ENCODE measurements around the gene EDN3.

EDN3 gene, protein sequence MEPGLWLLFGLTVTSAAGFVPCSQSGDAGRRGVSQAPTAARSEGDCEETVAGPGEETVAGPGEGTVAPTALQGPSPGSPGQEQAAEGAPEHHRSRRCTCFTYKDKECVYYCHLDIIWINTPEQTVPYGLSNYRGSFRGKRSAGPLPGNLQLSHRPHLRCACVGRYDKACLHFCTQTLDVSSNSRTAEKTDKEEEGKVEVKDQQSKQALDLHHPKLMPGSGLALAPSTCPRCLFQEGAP

DNA sequence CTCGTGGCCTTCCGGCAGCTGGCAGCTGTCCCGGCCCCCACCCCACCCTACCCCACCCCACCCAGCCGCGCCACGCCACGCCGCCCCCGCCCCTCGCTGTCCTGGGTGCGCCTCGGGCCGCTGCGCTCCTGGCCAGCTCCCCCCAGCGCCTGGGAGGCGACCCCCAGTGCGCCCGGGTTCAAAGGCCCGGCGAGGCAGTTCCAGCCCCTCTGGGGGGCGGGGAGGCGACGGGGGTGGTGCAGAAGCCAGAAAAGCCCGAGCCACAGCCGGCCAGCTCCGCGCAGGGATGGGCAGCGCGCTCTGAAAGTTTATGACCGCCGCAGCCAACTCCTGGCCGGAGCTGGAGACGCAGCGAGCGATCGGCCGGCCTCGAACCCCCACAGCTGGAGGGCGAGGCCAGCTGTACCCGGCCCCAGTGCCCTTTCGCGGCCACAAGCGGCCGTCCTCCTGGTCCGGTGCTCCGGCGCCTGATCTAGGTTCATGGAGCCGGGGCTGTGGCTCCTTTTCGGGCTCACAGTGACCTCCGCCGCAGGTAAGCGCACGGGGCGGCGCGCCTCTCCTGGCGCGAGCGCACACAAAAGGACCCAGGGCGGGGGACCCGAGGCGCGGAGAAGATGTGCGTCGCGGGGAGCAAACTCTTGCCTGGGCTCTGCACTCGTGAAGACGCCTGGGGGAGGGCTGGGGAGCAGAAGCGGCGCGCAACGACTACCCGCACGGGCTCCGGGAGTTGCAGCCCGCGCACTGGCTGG, at the start of gene EDN3:
EDN3 (plus strand) TSS at position 279 of the 749 bp plus-strand sequence; CDS start at position 481, 202 bp downstream.
- DNase-seq = no peak

DNA sequence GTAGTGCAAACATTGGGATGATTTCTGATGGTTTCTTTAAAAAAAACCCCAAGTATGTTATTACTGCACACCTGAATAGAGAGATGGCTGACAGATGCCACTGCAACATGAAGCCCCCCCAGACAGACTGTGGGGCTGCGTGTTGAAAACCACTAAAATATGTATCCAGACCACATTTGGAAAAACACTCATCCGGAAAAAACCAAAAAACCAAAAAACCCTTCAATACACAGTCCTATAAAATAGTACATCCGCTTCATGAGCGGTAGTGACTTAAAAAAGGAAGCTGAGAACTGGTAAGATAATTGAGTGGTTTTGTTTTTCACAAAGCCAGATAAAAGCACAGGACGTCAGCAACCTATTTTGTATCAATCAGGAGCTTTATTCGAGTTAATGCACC, 47.1 kb upstream of the EDN3 start:
- DNase-seq = peak; percentile 38

DNA sequence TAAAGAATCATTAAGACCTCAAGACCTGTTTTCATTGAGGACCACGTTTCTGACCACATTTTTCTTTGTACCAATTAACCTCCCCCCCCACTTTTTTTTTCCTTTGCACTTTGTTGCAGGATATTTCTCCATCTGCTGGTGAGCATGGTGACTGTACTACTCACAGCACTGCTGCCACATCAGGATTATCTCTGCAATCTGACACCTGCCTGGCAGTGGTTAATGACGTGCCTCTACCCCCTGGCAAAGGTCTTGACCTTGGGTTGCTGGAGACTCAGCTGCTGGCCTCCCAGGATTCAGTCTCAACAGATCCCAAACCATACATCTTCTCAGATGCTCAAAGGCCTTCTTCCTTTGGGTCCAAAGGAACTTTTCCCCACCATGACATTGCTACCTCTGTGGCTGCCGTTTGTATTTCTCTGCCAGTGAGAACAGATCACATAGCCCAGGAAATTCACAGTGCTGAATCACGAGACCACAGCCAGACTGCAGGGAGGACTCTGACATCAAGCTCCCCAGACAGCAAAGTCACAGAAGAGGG, 46.6 kb upstream of the EDN3 start:
- peak; percentile 24 for DNase-seq

DNA sequence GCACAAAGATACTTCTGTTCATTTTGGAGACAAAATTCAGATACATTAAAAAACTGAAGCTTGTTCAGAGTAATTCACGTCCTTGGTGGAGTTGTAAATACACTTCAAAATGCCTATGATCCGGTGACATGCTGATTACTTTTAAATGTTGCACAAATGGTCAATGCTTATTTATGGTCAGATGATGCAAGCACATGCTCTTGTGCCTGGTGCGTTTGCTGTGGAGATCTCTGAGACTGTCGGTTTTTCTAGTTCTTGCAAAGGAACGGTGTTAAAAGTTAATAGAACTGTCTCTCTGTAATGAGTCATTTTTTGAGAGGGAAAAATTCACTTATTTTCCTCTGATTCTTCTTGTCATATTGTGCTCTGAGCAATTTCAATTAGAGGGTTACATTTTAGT, 45.2 kb upstream of the EDN3 start:
- no peak for DNase-seq

DNA sequence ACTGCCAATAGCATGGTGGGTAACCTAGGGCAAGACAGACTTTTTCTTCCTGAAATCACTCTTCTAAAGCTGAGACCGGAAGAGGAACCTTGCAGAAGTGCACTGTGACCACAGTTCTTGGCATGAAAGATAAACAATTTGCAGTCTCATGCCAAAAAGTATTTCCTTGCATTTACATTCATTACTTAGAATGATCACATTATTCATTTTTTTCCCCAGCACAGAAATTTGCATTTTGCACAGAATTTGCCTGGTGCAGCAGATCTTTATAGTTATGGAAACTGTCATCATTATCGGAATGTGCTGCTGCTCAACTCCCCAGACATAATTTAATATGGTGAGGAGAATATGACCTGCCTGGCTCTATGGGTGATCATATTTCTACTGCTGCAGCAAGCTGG, 42.2 kb upstream of the EDN3 start:
- no peak for DNase-seq

DNA sequence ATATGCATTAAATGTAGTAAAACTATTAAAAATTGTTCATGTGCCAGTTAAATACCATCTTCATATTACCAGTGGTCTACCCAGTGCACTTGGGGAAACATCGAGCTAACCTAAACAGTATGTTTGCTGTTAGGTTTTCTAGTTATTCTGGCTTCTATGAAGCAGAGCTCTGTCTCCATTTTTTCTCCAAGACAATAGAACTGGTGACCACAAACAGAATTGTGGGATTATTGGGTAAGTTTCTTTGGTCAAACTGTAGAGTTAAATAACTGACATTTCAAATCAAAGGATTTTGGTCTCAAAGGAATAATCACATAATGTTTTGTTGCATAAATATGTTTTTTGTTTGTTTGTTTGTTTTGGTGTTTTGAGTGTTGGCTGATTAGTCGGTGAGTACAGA, 40.5 kb upstream of the EDN3 start:
- no peak for DNase-seq

DNA sequence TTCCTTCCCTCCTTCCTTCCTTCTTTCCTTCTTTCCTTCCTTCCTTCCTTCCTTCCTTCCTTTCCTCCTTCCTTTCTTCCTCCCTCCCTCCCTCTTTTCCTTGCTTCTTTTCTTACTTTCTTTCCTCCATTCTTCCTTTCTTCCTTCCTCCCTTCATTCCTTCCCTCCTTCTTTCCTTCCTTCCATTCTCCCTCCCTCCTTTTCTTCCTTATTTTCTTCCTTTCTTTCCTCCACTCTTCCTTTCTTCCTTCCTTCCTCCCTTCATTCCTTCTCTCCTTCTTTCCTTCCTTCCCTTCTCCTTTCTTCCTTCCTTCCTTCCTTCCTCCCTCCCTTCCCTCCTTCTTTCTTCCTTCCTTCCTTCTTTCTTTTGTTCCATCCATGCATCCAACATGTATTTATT, 35.1 kb upstream of the EDN3 start:
- no peak for DNase-seq

DNA sequence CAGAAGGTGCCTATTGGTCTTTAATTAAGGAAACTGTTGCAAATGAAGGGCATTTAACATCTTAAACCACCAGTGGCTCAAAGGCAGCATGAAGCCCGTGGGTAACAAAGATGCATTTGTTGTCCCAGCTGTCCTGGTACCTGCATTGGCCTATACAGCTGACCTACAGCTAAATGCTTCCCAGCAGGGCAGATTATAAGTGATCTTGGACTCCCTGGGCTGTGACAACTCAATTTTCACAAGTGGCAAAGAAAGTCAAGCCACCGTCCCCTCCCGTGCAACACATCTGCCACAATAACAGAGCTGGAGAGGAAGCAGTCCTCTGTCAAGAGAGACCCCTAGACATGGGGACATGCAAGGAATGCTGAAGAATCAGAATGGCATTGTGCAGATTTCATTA, 31.5 kb upstream of the EDN3 start:
- no peak for DNase-seq

DNA sequence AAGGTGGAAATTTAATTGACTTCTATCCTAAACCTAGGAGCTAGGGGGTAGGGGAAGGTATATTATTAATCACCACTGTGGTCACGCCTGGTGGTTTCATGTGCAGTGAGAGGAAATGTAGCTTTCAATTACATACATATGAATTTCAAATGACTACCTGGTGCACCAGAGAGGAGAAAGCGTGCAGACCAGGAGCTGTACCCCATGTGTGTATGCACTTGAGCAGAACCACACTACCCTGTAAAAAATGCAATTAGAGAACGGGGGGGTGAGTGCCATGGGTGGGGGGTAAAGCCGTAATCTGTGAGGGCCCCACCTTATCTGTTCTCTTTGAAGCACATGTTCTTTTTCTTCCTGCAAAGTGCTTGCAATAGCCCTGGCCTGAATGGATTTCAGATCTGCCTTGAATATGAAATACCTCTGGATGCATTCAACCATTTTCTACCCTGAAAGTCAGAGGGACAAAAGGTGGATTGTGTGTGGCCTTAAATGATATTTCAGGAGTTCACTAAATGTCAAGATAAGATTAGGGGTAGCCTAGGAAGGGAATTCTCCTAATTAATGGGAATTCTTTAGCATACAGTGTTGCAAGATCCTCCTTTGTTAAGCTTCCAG, 30.9 kb upstream of the EDN3 start:
- DNase-seq = no peak

DNA sequence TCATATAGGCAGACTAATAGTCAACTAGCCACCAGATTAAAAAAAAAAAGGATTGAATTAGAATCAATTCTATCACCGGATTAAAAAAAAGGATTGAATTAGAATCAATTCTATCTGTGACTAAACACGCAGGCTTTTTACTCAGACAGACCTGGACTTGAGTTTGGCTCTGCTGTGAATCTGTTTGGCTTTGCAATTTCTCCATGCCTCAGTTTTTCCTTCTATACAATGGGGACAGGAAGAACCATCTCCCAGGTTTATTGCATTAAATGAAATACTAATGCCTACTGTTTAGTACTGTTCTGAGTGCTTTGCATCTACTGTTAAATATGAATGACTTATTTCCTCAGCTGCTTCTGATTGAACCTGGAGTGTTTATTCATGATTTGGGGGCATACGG, 30.0 kb upstream of the EDN3 start:
- DNase-seq = no peak

DNA sequence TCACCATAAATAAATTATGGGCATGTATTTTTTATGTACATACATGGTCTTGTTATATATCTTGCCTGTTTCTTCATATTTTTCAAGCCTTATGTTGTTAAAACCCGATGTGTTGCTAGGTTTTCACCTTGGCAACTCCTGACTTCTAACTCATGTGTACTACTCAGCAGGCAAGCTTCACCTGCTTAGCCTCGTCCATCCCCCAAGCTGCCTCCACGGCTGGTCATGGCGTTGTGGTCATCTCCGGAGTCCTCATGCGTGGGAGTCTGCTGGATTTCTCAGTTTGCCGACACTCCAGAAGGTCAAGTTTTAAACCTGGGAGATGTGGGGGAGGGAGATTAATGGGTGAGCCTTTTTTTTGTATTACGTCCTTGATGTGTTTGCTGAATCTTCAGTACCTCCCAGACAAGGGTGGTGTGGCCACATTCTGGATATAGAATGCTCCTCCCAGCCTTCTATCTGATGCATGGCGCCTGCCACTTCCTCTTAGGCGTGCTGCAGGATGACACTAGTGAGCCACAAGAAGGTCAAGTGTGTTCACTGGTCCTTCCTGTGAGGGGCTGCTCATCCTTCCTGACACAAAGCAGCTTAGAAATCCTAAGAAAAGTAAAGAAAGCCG, 26.6 kb upstream of the EDN3 start:
- no peak for DNase-seq

DNA sequence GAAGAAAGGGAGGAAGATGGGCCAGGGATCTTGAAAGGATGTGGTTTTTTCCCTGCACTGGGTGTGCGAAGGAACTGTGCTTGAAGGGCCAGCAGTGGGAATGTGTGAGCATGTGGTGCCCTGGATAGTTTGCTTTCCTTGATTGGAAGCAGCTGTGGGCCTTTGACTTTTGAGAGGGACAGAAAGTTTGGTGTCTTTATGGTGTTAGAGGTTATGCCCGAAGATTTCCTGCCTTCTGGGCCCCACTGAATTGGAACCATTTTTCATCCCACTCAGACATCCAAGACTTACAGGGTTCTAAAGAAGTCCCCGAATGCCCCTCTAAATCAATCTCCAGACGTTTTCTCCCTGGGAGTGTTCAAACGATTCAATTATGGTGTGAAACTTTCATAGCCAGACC, 23.5 kb upstream of the EDN3 start:
- no peak for DNase-seq

DNA sequence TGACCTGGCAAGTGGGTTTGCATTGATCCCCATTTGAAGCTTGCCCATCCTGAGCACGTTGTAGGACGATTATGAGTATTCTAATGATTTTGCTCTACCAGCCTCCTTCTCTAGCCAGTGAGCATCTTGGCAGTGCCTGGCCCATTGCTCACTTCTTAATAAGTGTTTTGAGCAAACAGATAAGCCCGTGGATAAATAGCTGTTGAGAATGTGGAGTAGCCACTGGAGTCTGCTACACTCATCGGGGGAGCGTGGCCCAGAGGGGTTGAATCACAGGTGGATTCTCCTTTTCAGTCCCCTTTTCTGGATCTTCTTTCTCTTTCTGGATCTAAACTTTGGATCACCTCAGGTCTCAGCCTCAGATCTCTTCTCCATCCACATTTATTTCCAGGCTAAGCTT, 15.9 kb upstream of the EDN3 start:
- DNase-seq = no peak

DNA sequence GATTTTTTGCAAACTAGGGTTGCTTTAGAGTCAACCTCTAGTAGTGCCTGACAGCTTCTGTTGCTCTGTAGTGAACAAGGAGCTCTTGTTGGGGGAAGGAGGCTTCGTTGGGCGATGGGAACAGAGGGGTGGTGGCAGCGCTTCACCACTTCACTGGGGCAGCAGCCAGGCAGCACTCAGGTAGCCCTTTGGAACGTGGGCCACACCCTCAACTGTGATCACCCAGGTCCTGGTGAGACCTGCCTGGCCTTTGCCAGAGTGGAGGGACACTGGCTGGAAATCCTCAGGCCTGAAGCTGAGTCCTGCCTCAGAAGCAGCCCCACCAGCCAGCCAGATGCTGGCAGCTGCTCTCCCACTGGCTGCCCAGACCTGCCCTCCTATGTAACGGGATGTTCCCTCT, 10.4 kb upstream of the EDN3 start:
- DNase-seq = no peak

DNA sequence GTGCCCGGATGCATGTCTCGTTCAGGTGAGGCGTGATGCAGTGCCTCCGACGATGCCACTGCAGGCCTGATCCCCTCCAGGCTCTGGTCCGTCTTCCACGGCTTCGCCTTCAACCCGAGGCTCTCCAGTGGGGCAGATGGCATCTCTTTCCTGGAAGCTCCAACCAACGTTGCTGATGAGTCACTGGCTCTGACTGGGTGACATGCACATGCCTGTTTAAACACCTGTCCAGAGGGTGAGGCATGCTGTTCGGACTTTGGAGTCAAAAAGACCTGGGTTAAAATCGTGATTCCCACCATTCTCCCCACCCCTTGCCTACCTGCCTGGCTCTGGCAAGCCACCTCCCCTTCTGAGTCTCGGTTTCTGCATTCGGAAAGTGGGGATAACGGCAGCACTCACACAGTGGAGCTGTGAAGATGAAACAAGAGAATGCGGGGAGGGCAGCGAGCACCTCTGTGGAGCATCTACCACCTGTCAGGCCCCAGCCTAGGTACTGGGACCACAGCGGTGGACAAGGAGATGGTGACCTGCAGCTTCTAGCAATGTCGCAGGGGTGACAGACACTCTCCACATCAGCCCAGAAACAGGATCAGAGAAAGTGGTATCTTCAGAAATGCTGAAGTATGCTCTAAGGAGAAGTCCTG, 8.5 kb upstream of the EDN3 start:
- DNase-seq = no peak

DNA sequence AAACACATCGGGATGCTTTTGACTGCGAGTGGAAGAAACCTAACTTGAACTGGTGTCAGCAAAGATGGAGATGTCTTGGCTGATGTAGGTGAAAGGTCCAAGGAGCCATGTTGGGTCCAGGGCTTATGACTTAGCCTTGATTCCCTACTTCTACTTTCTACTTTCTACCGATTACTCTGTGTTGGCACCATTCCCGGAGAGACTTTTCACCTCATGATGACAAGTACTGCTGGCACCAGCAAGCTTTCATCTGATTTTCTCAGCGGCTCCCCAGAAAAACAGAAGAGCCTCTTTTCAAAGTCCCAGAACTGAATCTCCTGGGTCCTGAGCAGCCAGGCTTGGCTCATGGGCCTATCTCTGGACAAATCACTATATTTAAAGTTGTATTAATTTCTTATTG, 4.9 kb upstream of the EDN3 start:
- DNase-seq = no peak

DNA sequence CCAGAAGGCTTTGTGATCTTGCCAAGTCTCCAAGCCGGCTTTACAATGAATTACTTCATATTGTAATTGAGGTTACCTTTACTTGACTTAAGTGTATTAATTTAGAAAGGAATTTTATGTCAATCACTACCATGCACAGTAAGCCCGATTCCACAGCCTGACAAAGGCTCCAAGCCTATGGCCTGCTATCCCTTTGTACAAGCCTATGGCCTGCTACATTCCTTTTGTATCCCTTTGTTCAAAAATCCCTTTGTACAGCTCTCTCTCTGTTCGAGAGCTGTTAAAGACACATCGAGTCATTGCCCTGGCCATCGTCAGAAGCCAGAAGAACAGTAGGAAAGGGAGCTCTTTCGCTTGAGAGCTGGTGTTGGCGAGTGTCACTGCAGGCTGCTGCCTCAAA, 2.7 kb upstream of the EDN3 start:
- DNase-seq = no peak

DNA sequence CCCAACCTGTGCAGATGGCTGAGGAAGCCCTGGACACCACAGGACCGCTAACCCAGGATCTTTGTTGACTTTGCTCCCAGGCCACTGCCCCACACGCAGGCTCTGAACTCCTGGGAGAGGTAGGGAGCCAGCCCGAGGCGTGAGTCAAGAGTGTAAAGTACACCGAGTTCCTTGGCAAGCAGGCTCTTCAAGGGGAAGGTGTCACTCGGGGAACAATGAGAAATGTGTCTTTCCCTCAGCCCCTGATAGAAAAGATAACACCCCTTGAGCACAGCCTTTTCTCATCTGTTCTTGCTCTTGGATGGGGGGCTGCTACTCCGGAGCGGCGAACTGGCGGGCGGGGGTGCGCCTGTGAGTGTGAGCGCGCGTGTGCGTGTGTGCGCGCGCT, 472 bp upstream of the EDN3 start:
- DNase-seq = no peak

DNA sequence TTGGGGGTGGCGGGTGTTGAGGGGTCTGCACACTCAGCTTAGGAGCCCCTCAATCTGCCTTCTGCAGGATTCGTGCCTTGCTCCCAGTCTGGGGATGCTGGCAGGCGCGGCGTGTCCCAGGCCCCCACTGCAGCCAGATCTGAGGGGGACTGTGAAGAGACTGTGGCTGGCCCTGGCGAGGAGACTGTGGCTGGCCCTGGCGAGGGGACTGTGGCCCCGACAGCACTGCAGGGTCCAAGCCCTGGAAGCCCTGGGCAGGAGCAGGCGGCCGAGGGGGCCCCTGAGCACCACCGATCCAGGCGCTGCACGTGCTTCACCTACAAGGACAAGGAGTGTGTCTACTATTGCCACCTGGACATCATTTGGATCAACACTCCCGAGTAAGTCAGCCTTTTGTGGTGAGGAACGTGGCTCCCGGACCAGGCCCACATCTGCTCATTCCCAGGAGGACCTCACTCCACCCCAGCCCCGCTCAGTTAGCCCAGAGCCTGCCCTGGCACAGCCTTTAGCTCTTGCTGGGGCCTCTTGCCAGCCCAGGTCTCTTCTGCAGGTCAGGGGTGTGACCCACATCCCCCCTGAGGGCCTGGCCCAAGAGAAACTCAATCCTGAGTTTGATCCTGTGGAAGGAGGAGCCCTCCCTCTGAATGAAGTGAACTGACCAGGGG, 1.1 kb downstream of the EDN3 start:
- DNase-seq = no peak

DNA sequence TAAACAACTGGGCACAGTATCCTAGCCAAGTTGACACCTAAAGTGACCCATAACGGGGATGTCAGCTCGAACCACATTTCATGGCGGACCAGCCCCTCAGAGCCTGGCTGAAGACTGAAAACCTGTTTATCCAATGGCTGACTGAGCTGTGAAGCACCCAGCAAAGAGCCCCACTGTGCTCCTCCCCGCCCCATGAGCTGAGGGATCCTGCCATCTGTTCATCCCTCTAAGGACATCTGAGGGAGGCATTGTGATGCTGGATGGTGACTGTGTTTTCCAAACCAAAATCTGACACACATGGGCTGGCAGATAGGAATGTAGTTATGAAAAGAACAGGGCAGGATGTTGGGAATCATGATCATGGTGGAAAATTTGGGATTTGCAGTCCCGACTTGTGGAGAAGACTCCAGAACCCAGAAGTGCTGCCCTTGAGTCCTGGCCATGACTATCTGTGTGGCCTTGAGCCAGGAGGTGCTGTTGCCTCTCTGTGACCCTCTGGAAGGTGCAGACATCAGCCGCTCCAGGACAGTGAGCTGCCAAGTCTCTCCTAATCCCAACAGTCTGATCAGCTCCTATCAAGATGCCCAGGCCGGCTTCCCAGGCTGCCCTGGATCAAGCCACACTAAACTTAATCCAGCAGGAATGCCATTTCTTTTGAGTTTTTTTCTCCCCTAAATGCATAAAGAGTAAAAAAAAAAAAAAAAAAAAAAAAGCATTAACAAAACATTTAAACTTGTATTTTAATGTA, 5.7 kb downstream of the EDN3 start:
- no peak for DNase-seq

DNA sequence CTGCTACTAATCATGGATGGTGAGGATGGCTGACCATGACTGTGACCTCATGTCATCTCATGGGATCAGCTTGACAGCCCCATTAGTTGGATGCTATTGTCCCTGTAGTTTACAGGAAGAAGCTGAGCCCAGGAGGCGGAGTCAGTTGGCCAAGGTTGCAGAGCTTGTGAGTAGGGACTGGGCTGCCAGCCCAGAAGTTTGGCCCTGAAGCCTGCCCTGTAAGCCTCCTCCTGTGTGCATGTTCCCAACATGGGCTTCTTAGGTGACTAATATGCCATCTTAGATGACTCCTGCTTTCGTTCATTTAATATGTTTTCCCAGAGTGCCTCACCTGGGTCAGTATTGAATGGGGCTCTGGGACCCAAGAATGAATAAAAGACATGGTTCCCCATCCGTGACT, 6.9 kb downstream of the EDN3 start:
- DNase-seq = no peak

All from activated CD4-positive, alpha-beta T cell treated with anti-CD3 and anti-CD28 coated beads, Interleukin-2, amount 50 U/mL, for 1 hour (primary cell).